Measurements from ENCODE around the gene STAT6.

GRCh38 chr12:57087010-57087690 lies 24.0 kb downstream of the STAT6 start:
- TF ChIP-seq POLR2A (IDR thresholded peaks at IDR 0.05; ENCODE audit: low read depth, low read length) (no peak), CTCF (IDR thresholded peaks at IDR 0.05; ENCODE audit: extremely low read depth in 1 of 2, insufficient read depth in 1 of 2, low read depth in 1 of 2, low read length in 2 of 2) (no peak), FOS (IDR thresholded peaks at IDR 0.05; ENCODE audit: borderline replicate concordance, insufficient read depth, low read length) (no peak), MYC (IDR thresholded peaks at IDR 0.05; ENCODE audit: low read depth, low read length) (no peak), EZH2 (IDR thresholded peaks at IDR 0.05; ENCODE audit: borderline replicate concordance, low read depth, low read length, severe bottlenecking) (no peak), POLR2AphosphoS5 (IDR thresholded peaks at IDR 0.05; ENCODE audit: insufficient read depth, low read depth, low read length) (no peak), MAX (IDR thresholded peaks at IDR 0.05; ENCODE audit: insufficient read depth, insufficient read length) (no peak), JUN (IDR thresholded peaks at IDR 0.05; ENCODE audit: borderline replicate concordance, insufficient read depth, insufficient read length, low read depth) (no peak), GATA2 (IDR thresholded peaks at IDR 0.05; ENCODE audit: insufficient read depth, insufficient read length, low read depth, low read length) (no peak)

Data from endothelial cell of umbilical vein (primary cell).